Stimulated activated naive CD8-positive, alpha-beta T cell treated with anti-CD3 and anti-CD28 coated beads, Interleukin-15, Interleukin-2, amounts not matched to agents 100 ng/mL and 50 ng/mL, for 24 hours (primary cell): Measurements from ENCODE around the gene SLC37A2.
"Not testable (repeated sequence)": the region's sequence is repeated elsewhere in the genome, so short reads cannot be mapped to it uniquely, and the experiment has no call there.

Experiments
- H3K27ac Mint-ChIP-seq: one replicate; pipeline ENCODE4 v1.8.0; 2021; ENCODE audit warnings: mild to moderate bottlenecking, mixed read lengths
- H3K27me3 Mint-ChIP-seq: one replicate; pipeline ENCODE4 v1.8.0; 2021; ENCODE audit warnings: mixed read lengths
- H3K36me3 Mint-ChIP-seq: one replicate; pipeline ENCODE4 v1.8.0; 2021; ENCODE audit warnings: low read depth, mixed read lengths
- H3K4me1 Mint-ChIP-seq: one replicate; pipeline ENCODE4 v1.8.0; 2021; ENCODE audit warnings: low read depth, mixed read lengths
- H3K4me3 Mint-ChIP-seq: one replicate; pipeline ENCODE4 v1.8.0; 2021; ENCODE audit warnings: mild to moderate bottlenecking, mixed read lengths
- H3K9me3 Mint-ChIP-seq: one replicate; pipeline ENCODE4 v1.8.0; 2021; ENCODE audit warnings: mixed read lengths

The SLC37A2 gene

DNA sequence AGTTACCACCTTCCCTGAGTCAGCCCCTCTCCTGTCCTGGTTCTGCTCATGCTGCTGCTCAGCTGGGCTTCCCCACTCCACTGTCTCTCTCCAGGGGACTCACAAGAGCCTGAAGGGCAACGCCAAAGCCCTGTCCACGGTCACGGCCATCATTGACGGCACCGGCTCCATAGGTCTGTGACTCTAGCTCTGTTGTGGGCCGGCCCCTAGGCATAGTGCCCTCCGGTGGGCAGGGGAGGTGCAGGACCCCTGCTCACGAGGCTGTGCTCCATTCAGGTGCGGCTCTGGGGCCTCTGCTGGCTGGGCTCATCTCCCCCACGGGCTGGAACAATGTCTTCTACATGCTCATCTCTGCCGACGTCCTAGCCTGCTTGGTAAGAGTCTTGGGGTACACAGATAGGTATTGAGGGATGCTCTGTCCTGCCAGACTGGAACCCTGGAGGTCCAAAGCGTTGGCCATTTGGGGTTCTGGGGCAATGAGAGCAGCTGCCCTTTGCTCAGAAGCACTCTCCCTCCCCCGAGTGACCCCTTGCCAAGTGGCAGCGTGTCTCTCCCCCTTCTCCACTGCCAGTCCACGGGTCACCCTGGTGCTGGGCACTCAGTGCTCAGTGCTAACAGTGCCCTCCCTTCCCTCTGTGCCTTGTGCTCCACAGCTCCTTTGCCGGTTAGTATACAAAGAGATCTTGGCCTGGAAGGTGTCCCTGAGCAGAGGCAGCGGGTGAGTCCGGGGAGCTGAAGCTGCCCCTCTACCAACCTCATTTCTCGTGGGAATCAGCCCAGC, 22.4 kb downstream of the SLC37A2 start:
- Mint-ChIP-seq H3K4me1 (no peaks in the 10 kb centered on the region), H3K4me3 (no peak overlapping the region), H3K36me3 (no peaks in the 10 kb centered on the region), H3K9me3 (no peaks in the 10 kb centered on the region), H3K27me3 (no peaks in the 10 kb centered on the region), H3K27ac (no peak overlapping the region)

DNA sequence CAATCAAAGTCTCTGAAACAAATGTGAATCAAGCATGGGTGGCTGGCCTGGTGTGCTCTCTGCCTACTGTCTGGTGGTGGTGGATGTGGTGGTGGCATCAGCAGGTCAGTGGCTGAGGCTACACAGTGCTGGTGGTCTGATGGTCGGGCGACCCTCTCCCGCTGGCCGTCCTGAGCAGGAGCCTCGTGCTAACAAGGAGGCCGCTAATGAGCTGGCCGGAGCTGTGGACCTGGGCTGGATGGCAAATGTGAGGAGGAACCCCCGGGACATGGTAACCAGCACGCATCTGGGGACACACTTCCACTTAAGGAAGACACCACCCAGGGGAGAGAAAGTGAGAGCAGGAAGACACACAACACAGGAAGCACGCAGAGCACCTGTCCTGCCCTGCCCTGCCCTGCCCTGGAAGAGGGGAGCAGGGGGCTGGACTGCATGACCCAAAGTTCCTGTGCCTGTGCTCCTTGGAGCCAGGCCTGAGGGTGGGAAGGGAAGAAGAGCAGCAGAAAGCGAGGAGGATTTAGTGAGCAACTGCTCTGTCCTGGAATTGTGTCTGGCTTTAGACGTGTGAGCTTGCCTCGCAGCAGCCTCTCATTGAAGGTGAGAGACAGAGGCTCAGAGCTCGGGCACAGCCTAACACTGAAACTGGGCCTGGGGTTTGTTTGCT, 23.7 kb downstream of the SLC37A2 start:
- H3K27ac Mint-ChIP-seq: no peak overlapping the region
- no peak overlapping the region for H3K4me3 Mint-ChIP-seq
- no peaks in the 10 kb centered on the region for H3K4me1 Mint-ChIP-seq
- H3K9me3 Mint-ChIP-seq: no peaks in the 10 kb centered on the region
- no peaks in the 10 kb centered on the region for H3K27me3 Mint-ChIP-seq
- H3K36me3 Mint-ChIP-seq: no peaks in the 10 kb centered on the region

GRCh38 chr11:125088123-125088522, 25.0 kb downstream of the SLC37A2 start:
- H3K9me3 Mint-ChIP-seq: no peaks in the 10 kb centered on the region
- no peaks in the 10 kb centered on the region for H3K36me3 Mint-ChIP-seq
- H3K4me1 Mint-ChIP-seq: no peaks in the 10 kb centered on the region
- H3K27me3 Mint-ChIP-seq: no peaks in the 10 kb centered on the region
- no peak overlapping the region for H3K4me3 Mint-ChIP-seq
- no peak overlapping the region for H3K27ac Mint-ChIP-seq

- Mint-ChIP-seq H3K27me3 (no peaks in the 10 kb centered on the region), H3K27ac (no peak overlapping the region), H3K4me1 (no peaks in the 10 kb centered on the region), H3K9me3 (no peaks in the 10 kb centered on the region), H3K36me3 (no peaks in the 10 kb centered on the region), H3K4me3 (no peak overlapping the region)
Observed at GRCh38 chr11:125088576-125089455, 25.7 kb downstream of the SLC37A2 start.

- not testable (repeated sequence) for H3K36me3 Mint-ChIP-seq, H3K4me1 Mint-ChIP-seq, H3K27me3 Mint-ChIP-seq, H3K27ac Mint-ChIP-seq, H3K4me3 Mint-ChIP-seq, H3K9me3 Mint-ChIP-seq
Observed at GRCh38 chr11:125089481-125089880, 26.4 kb downstream of the SLC37A2 start.

DNA sequence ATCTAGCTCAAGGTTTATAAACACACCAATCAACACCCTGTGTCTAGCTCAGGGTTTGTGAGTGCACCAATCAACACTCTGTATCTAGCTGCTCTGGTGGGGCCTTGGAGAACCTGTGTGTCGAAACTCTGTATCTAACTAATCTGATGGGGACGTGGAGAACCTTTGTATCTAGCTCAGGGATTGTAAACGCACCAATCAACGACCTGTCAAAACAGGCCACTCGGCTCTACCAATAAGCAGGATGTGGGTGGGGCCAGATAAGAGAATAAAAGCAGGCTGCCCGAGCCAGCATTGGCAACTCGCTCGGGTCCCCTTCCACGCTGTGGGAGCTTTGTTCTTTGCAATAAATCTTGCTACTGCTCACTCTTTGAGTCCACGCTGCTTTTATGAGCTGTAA, 27.0 kb downstream of the SLC37A2 start:
- H3K27ac Mint-ChIP-seq, H3K4me1 Mint-ChIP-seq, H3K36me3 Mint-ChIP-seq, H3K9me3 Mint-ChIP-seq, H3K4me3 Mint-ChIP-seq, H3K27me3 Mint-ChIP-seq: not testable (repeated sequence)

DNA sequence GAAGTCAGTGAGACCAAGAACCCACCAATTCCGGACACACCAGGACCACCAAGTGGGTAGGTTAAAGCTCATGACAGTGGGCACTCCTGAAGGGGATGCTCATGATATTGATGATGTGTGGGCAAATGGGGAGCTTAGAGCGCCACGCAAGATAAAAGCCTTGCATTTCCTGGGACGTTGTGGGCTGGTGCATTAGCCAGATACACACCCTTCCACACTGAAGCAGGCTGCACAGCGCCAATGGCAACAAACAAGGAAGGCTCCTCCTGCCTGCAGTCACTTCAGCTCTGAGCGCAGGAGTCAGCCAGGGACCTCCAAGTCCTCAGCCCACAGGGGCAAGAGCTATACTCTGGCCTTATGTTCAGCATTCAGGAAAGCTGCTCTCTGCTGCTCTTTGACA, 27.7 kb downstream of the SLC37A2 start:
- no peak overlapping the region for H3K4me3 Mint-ChIP-seq
- no peaks in the 10 kb centered on the region for H3K27me3 Mint-ChIP-seq
- no peaks in the 10 kb centered on the region for H3K36me3 Mint-ChIP-seq
- H3K4me1 Mint-ChIP-seq: no peaks in the 10 kb centered on the region
- no peaks in the 10 kb centered on the region for H3K9me3 Mint-ChIP-seq
- no peak overlapping the region for H3K27ac Mint-ChIP-seq

DNA sequence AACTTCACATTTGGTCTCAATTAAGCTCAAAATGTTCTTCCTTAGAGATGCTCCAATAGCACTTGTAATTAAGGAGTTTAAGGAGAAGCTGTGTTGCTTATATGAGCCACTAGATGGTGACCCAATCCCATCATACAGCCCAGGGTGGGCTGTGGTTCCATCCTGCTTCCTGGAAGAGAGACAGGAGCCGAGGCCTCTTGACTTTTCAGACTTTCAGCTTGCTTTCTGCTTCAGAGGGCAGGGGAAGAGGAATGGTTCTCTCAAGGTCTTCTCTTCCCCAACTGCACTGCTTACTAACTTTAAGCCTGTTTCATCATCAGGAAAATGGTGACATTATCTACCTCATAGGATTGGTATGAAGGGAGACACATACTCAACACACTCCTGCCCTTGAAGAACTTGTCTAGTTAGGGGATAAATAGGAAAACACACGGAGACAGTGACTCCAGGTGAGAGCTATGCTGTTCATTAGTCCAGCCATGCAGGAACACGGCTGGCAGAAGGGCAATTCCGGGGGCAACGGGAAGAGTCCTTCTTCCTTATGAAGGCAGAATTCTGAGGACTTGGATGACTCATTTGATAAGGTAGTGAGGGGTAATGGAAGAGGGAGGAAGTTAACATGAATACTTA, 28.3 kb downstream of the SLC37A2 start:
- no peaks in the 10 kb centered on the region for H3K9me3 Mint-ChIP-seq

GRCh38 chr11:125091877-125092664, 29.0 kb downstream of the SLC37A2 start:
- no peak overlapping the region for H3K27ac Mint-ChIP-seq
- no peaks in the 10 kb centered on the region for H3K27me3 Mint-ChIP-seq
- H3K4me1 Mint-ChIP-seq: no peaks in the 10 kb centered on the region
- H3K9me3 Mint-ChIP-seq: no peaks in the 10 kb centered on the region
- H3K36me3 Mint-ChIP-seq: peaks cover 5% of the 10 kb centered on the region
- no peak overlapping the region for H3K4me3 Mint-ChIP-seq

More for the DNA sequence above, 28.3 kb downstream of the SLC37A2 start:
- Mint-ChIP-seq H3K36me3 (no peaks in the 10 kb centered on the region), H3K27ac (no peak overlapping the region), H3K27me3 (no peaks in the 10 kb centered on the region), H3K4me1 (no peaks in the 10 kb centered on the region), H3K4me3 (no peak overlapping the region)

DNA sequence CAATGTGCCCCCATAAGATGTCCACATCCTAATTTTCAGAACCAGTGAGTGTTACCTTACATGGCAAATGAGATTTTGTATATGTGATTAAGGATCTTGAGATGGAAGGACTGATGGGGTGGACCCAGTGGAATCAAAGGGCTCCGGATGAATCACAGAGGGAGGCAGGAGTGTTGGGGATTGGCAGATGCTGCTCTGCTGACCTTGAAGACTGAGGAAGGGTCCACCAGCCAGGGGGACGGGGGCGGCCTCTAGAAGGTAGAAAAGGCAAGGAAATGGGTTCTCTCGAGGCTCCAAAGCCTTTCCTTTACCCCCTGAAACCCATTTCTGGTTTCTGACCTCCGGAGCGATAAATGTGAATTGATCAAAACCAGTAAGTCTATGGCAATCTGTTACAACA, 29.6 kb downstream of the SLC37A2 start:
- Mint-ChIP-seq H3K4me1 (no peaks in the 10 kb centered on the region), H3K27ac (no peak overlapping the region), H3K36me3 (peaks cover 10% of the 10 kb centered on the region), H3K9me3 (no peaks in the 10 kb centered on the region), H3K4me3 (no peak overlapping the region), H3K27me3 (no peaks in the 10 kb centered on the region)

DNA sequence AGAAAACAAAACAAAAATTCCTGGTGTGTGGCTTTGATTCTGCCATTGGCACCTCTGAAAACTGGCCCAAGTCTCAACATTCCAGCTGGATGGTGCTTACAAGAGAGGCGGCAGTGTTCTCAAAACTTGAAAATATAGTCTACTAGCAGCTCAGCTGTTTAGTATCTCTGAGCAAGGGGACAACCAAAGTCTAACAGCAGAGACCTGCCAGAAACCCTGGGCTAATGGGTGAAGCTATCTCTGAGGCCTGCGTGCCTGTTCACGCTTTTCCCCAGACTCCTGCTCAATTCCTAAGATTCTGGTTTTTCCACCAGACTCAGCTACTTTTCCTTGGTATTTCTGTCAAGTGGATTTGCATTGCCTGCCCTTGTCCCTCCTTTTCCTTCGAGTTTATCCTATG, 30.4 kb downstream of the SLC37A2 start:
- peaks cover 19% of the 10 kb centered on the region for H3K36me3 Mint-ChIP-seq
- no peak overlapping the region for H3K27ac Mint-ChIP-seq
- no peaks in the 10 kb centered on the region for H3K4me1 Mint-ChIP-seq
- H3K27me3 Mint-ChIP-seq: no peaks in the 10 kb centered on the region
- H3K4me3 Mint-ChIP-seq: no peak overlapping the region
- no peaks in the 10 kb centered on the region for H3K9me3 Mint-ChIP-seq

DNA sequence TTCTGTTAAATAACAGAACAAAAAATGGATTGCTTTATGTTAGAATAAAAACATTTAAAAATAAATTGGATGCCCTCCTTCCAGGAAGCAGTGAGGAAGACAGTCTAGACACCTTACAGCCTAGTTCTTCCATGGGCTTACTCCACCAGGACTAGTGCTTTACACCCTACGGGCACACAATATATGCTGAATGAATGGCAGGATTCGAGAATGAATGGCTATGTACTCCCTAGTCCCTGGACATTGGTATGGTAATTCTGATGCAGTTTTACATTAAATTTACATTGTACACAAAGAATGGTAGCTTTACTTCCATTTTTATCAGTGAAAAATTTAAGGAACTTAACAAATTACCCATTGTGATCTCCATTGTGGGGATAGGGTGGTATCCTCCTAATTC, 31.6 kb downstream of the SLC37A2 start:
- H3K4me3 Mint-ChIP-seq: no peak overlapping the region
- peaks cover 28% of the 10 kb centered on the region for H3K36me3 Mint-ChIP-seq
- no peak overlapping the region for H3K27ac Mint-ChIP-seq
- H3K9me3 Mint-ChIP-seq: no peaks in the 10 kb centered on the region
- no peaks in the 10 kb centered on the region for H3K4me1 Mint-ChIP-seq
- no peaks in the 10 kb centered on the region for H3K27me3 Mint-ChIP-seq

GRCh38 chr11:125100136-125100535, 37.0 kb downstream of the SLC37A2 start:
- H3K4me3 Mint-ChIP-seq: no peak overlapping the region
- peaks cover under 1% of the 10 kb centered on the region for H3K4me1 Mint-ChIP-seq
- no peak overlapping the region for H3K27ac Mint-ChIP-seq
- no peaks in the 10 kb centered on the region for H3K9me3 Mint-ChIP-seq
- H3K36me3 Mint-ChIP-seq: peaks cover 58% of the 10 kb centered on the region
- no peaks in the 10 kb centered on the region for H3K27me3 Mint-ChIP-seq

DNA sequence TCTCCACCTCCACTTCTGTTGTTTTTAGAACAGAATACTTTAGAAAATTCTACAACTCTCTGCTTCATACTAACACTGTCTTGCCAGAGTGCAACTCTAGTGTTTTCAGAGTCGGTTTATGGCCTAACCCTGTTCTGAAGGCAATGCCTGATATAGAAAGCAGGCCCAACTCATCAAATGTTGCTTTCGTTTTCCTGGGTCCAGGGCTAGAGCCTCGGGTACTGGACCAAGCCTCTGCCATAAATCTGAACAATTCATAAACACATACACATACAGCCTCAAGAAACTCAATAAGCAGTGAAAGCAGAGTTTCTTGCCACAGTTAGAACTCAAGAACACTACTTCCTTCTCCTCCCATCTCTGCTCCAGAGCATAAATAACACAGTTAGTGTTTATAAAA, 38.5 kb downstream of the SLC37A2 start:
- Mint-ChIP-seq H3K27me3 (no peaks in the 10 kb centered on the region), H3K4me3 (no peak overlapping the region), H3K36me3 (peaks cover 57% of the 10 kb centered on the region), H3K9me3 (no peaks in the 10 kb centered on the region), H3K4me1 (peaks cover 5% of the 10 kb centered on the region), H3K27ac (no peak overlapping the region)
